GM21825 (cell line): Measurements from ENCODE around the gene UNC13B.

Experiments used
- ATAC-seq: cut with Tn5 transposase; IDR thresholded peaks from one replicate; pipeline ENCODE4 v1.9.1; 2021; ENCODE audit warnings: mild to moderate bottlenecking, moderate library complexity; ENCODE audit not compliant: unreplicated experiment

UNC13B gene

GRCh38 chr9:35272989-35273388 is 111.2 kb downstream of the UNC13B start:
- ATAC-seq, result no peak

GRCh38 chr9:35273591-35273990 is 111.8 kb downstream of the UNC13B start:
- no peak for ATAC-seq

- no peak for ATAC-seq
These were observed 113.2 kb downstream of the UNC13B start for GRCh38 chr9:35274993-35275392.

- no peak for ATAC-seq
These were observed 115.3 kb downstream of the UNC13B start for GRCh38 chr9:35277171-35277520.

GRCh38 chr9:35277628-35278359 is 116.0 kb downstream of the UNC13B start:
- ATAC-seq, result no peak

GRCh38 chr9:35279946-35280345 is 118.1 kb downstream of the UNC13B start:
- no peak for ATAC-seq

- no peak for ATAC-seq
These were observed 118.6 kb downstream of the UNC13B start for GRCh38 chr9:35280399-35280798.

GRCh38 chr9:35285731-35286130 is 123.9 kb downstream of the UNC13B start:
- no peak for ATAC-seq

- ATAC-seq, result no peak
These were observed 124.6 kb downstream of the UNC13B start for GRCh38 chr9:35286381-35286780.

- ATAC-seq, result no peak
These were observed 126.3 kb downstream of the UNC13B start for GRCh38 chr9:35287987-35288632.

GRCh38 chr9:35288778-35289177 is 127.0 kb downstream of the UNC13B start:
- no peak for ATAC-seq

GRCh38 chr9:35293376-35293964 is 131.7 kb downstream of the UNC13B start:
- no peak for ATAC-seq

- ATAC-seq, result no peak
These were observed 132.3 kb downstream of the UNC13B start for GRCh38 chr9:35294066-35294465.

GRCh38 chr9:35294556-35294955 is 132.7 kb downstream of the UNC13B start:
- no peak for ATAC-seq

GRCh38 chr9:35295369-35296036 is 133.7 kb downstream of the UNC13B start:
- no peak for ATAC-seq

- ATAC-seq, result no peak
These were observed 141.8 kb downstream of the UNC13B start for GRCh38 chr9:35303567-35303966.

GRCh38 chr9:35306283-35306682 is 144.5 kb downstream of the UNC13B start:
- ATAC-seq, result no peak

- no peak for ATAC-seq
These were observed 146.5 kb downstream of the UNC13B start for GRCh38 chr9:35308316-35308715.

- no peak for ATAC-seq
These were observed 150.3 kb downstream of the UNC13B start for GRCh38 chr9:35311891-35312639.

- no peak for ATAC-seq
These were observed 151.7 kb downstream of the UNC13B start for GRCh38 chr9:35313460-35313859.

GRCh38 chr9:35313916-35314315 is 152.1 kb downstream of the UNC13B start:
- no peak for ATAC-seq
